MM.1S (cell line): ENCODE measurements around the gene COL25A1.

Source experiments
- DNase-seq: peaks from one replicate; pipeline ENCODE4 v3.0.0-alpha.2; 2015
- H2AFZ ChIP-seq: fragments of 300-600 bp; sonication (generic); 2 replicates; pipeline ENCODE4 v1.6.0; 2016; ENCODE audit warnings: antibody characterized with exemption, low read length
- H3F3A ChIP-seq: fragments of 300-600 bp; sonication (generic); 2 replicates; pipeline ENCODE4 v1.6.1; 2016; ENCODE audit warnings: mild to moderate bottlenecking, antibody characterized with exemption, low read length, moderate library complexity, mixed read lengths; ENCODE audit not compliant: insufficient read depth
- H3K27ac ChIP-seq: fragments of 300-600 bp; sonication (generic); 2 replicates; pipeline ENCODE4 v1.5.1; 2016; ENCODE audit warnings: mild to moderate bottlenecking, low read length
- H3K27me3 ChIP-seq: fragments of 300-600 bp; sonication (generic); replicated peaks from 2 replicates; pipeline ENCODE4 v1.6.0; 2016; ENCODE audit warnings: low read length; ENCODE audit not compliant: insufficient read depth
- H3K36me3 ChIP-seq: fragments of 300-600 bp; sonication (generic); replicated peaks from 2 replicates; pipeline ENCODE4 v1.6.1; 2016; ENCODE audit warnings: mild to moderate bottlenecking, low read length, mixed read lengths; ENCODE audit not compliant: insufficient read depth
- H3K4me1 ChIP-seq: fragments of 300-600 bp; sonication (generic); 2 replicates; pipeline ENCODE4 v1.6.1; 2016; ENCODE audit warnings: low read length, mixed read lengths
- H3K4me2 ChIP-seq: fragments of 300-600 bp; sonication (generic); 2 replicates; pipeline ENCODE4 v1.6.0; 2016; ENCODE audit warnings: low read depth, low read length
- H3K4me3 ChIP-seq: fragments of 300-600 bp; sonication (generic); 2 replicates; pipeline ENCODE4 v1.5.1; 2016; ENCODE audit warnings: low read length, mixed read lengths
- H3K79me2 ChIP-seq: fragments of 300-600 bp; sonication (generic); 2 replicates; pipeline ENCODE4 v1.6.1; 2016; ENCODE audit warnings: mixed run types, low read length, mixed read lengths
- H3K9ac ChIP-seq: fragments of 300-600 bp; sonication (generic); 2 replicates; pipeline ENCODE4 v1.6.1; 2016; ENCODE audit warnings: low read length, mixed read lengths
- H3K9me2 ChIP-seq: fragments of 300-600 bp; sonication (generic); replicated peaks from 2 replicates; pipeline ENCODE4 v1.6.1; 2016; ENCODE audit warnings: mild to moderate bottlenecking, low read length, mixed read lengths; ENCODE audit not compliant: insufficient read depth
- H3K9me3 ChIP-seq: fragments of 300-600 bp; sonication (generic); replicated peaks from 2 replicates; pipeline ENCODE4 v1.6.1; 2016; ENCODE audit warnings: mild to moderate bottlenecking, low read length, mixed read lengths; ENCODE audit not compliant: insufficient read depth
- H4K20me1 ChIP-seq: fragments of 300-600 bp; sonication (generic); 2 replicates; pipeline ENCODE4 v1.6.1; 2016; ENCODE audit warnings: mild to moderate bottlenecking, low read length, moderate library complexity, mixed read lengths; ENCODE audit not compliant: insufficient read depth
- EZH2 ChIP-seq: fragments of 300-600 bp; sonication (generic); optimal IDR thresholded peaks from 2 replicates; pipeline ENCODE3; 2017; ENCODE audit warnings: low read depth, mild to moderate bottlenecking, antibody characterized with exemption, low read length, mixed read lengths
- EZH2phosphoT487 ChIP-seq: fragments of 300-600 bp; sonication (generic); IDR thresholded peaks from 2 replicates; pipeline ENCODE4 v1.6.1; 2018; ENCODE audit warnings: antibody characterized with exemption, low read length
- TF ChIP-seq, protein P1 (sequence below): fragments of 300-600 bp; sonication (generic); IDR thresholded peaks from 2 replicates; pipeline ENCODE4 v1.5.1; 2016; ENCODE audit warnings: antibody characterized with exemption, low read length, mixed read lengths

COL25A1 gene

DNA sequence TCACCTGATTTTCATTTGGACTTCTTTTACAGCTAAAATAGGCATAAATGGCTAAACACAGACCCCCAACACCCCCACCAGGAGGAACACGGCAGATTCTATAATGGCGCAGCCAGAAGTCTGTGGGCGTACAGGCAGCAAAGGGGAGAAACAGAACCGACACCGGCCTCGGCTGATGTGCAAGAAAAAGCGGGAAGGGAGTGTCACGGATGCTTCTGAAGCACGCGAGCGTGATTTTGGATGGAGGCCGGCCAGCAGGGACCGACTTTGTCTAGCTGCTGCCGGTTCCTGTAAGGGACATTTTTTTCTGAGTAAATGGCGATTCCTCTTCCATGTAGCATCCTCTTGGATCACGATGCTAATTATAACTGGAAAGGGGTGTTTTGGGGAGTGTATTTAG, 514.7 kb downstream of the COL25A1 start:
- Histone ChIP-seq H3K27me3 (no peaks in the 10 kb centered on the region), H4K20me1 (no peaks in the 10 kb centered on the region), H3K36me3 (no peaks in the 10 kb centered on the region), H3K9ac (no peak overlapping the region), H2AFZ (no peak overlapping the region), H3K4me2 (no peak overlapping the region), H3K4me3 (no peak overlapping the region), H3K4me1 (no peaks in the 10 kb centered on the region), H3K27ac (no peak overlapping the region), H3F3A (no peaks in the 10 kb centered on the region), H3K9me3 (no peaks in the 10 kb centered on the region), H3K79me2 (no peaks in the 10 kb centered on the region), H3K9me2 (no peaks in the 10 kb centered on the region)
- TF ChIP-seq EZH2 (no peak), EZH2phosphoT487 (no peak)
- TF ChIP-seq, protein P1, sequence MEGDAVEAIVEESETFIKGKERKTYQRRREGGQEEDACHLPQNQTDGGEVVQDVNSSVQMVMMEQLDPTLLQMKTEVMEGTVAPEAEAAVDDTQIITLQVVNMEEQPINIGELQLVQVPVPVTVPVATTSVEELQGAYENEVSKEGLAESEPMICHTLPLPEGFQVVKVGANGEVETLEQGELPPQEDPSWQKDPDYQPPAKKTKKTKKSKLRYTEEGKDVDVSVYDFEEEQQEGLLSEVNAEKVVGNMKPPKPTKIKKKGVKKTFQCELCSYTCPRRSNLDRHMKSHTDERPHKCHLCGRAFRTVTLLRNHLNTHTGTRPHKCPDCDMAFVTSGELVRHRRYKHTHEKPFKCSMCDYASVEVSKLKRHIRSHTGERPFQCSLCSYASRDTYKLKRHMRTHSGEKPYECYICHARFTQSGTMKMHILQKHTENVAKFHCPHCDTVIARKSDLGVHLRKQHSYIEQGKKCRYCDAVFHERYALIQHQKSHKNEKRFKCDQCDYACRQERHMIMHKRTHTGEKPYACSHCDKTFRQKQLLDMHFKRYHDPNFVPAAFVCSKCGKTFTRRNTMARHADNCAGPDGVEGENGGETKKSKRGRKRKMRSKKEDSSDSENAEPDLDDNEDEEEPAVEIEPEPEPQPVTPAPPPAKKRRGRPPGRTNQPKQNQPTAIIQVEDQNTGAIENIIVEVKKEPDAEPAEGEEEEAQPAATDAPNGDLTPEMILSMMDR = no peak
- DNase-seq = no peak

DNA sequence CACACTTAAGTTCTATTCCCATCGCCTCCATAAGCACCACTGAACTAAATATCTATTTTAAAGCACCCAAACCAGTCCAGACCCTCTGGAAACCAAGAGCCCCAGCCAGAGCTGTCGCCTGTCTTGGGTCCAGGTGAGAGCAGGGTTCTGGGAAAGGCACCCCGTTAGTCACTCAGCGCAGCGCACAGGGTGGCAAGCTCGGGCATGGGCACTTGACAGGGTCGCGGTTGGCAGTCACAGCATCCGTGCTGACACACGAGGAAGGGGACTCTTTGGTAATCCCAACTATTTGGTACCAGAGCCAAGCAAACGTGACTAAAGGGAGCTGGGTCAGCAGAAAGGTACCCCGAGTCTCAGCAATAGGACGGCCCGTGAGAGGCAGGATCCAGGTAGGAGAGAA, 515.4 kb downstream of the COL25A1 start:
- H3K9me2 ChIP-seq = no peaks in the 10 kb centered on the region
- no peaks in the 10 kb centered on the region for H3K36me3 ChIP-seq
- H3K79me2 ChIP-seq = no peaks in the 10 kb centered on the region
- TF ChIP-seq EZH2 = no peak
- TF ChIP-seq EZH2phosphoT487 = no peak
- TF ChIP-seq, protein P1 = no peak
- H3K9me3 ChIP-seq = no peaks in the 10 kb centered on the region
- H3K27me3 ChIP-seq = no peaks in the 10 kb centered on the region
- H3F3A ChIP-seq = no peaks in the 10 kb centered on the region
- no peak overlapping the region for H3K27ac ChIP-seq
- no peak overlapping the region for H3K4me2 ChIP-seq
- no peak for DNase-seq
- no peak overlapping the region for H3K9ac ChIP-seq
- no peak overlapping the region for H2AFZ ChIP-seq
- H3K4me1 ChIP-seq = no peaks in the 10 kb centered on the region
- H4K20me1 ChIP-seq = no peaks in the 10 kb centered on the region
- no peak overlapping the region for H3K4me3 ChIP-seq

DNA sequence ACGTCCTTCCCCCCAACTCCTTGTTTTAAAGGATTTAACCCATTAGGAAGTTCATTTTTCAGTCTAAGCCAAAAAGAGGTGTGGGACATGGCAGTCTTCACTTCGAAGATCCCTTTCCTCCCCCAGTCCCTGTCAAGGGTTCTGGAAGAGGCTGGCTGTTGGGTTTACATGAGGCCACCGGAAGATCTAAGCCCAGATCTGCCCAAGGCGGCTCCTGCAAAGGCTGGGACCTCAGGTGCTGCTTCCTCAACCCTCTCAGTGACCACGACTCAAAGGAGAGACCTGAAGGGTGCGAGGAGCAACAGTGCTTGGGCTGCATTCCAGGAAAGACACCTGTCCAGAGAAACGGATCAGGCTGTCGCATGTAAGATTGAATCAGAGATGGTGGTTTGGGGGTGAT, 516.1 kb downstream of the COL25A1 start:
- TF ChIP-seq, protein P1 = no peak

More for the DNA sequence above, 516.1 kb downstream of the COL25A1 start:
- Histone ChIP-seq H3K4me1 (no peaks in the 10 kb centered on the region), H3K9me3 (no peaks in the 10 kb centered on the region), H3K9ac (no peak overlapping the region), H3K4me3 (no peak overlapping the region), H3K9me2 (no peaks in the 10 kb centered on the region), H2AFZ (no peak overlapping the region), H3K27ac (no peak overlapping the region), H3K27me3 (no peaks in the 10 kb centered on the region), H4K20me1 (no peaks in the 10 kb centered on the region), H3K79me2 (no peaks in the 10 kb centered on the region), H3F3A (no peaks in the 10 kb centered on the region), H3K4me2 (no peak overlapping the region), H3K36me3 (no peaks in the 10 kb centered on the region)
- DNase-seq = no peak
